OCI-LY7 (cell line): ENCODE results near the gene MACROD2.
A peak's percentile ranks its signal among the peaks of the same experiment; 100 is the strongest.

Experiments
- EZH2phosphoT487 ChIP-seq: fragments of 200-600 bp; sonication (generic); IDR thresholded peaks from 2 replicates; pipeline ENCODE4 v1.6.1; 2018; ENCODE audit warnings: low read depth, borderline replicate concordance, mild to moderate bottlenecking, mixed run types, antibody characterized with exemption, low read length, moderate library complexity, mixed read lengths
- TF ChIP-seq, protein P1 (sequence below): fragments of 200-600 bp; sonication (generic); conservative IDR thresholded peaks from 2 replicates; pipeline ENCODE4 v1.5.1; 2014; ENCODE audit warnings: mild to moderate bottlenecking, antibody characterized with exemption, low read length, moderate library complexity, mixed read lengths

DNA sequence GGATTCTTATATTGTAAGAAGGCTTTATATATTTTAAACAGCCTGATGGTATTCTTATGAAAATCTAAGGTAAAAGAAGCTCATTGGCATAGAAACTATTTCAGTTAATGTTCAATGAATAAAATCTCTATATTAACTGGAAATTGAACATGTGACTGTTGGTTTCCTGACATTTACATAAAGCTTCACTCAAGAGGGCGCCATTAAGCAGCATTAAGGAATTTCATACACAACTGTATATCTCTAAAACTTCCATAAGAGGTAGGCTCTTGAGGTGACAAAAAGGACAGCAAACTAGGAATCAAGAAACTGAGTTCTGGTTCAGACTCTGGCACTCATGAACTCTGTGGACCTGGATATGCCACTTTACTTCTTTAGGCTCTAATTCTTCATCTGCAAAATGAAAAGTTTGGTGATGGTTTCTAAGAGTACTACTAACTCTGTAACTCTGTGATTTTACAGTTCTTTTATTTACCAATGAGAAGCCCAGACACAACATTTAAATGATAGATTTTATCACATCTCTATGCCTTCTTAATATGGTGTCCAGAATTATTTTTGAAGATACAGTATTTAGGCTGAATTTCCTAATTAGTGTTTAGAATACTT is 194.6 kb downstream of the MACROD2 start:
- TF ChIP-seq, protein P1, sequence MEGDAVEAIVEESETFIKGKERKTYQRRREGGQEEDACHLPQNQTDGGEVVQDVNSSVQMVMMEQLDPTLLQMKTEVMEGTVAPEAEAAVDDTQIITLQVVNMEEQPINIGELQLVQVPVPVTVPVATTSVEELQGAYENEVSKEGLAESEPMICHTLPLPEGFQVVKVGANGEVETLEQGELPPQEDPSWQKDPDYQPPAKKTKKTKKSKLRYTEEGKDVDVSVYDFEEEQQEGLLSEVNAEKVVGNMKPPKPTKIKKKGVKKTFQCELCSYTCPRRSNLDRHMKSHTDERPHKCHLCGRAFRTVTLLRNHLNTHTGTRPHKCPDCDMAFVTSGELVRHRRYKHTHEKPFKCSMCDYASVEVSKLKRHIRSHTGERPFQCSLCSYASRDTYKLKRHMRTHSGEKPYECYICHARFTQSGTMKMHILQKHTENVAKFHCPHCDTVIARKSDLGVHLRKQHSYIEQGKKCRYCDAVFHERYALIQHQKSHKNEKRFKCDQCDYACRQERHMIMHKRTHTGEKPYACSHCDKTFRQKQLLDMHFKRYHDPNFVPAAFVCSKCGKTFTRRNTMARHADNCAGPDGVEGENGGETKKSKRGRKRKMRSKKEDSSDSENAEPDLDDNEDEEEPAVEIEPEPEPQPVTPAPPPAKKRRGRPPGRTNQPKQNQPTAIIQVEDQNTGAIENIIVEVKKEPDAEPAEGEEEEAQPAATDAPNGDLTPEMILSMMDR, result peak; percentile 69
- TF ChIP-seq EZH2phosphoT487, result no peak
